Liver (tissue), 9 donors: ENCODE measurements around the gene DGKH. TPM values are rescaled to one million over a fixed set of nuclear protein-coding genes. Genes with fewer than 3 reads are reported as not detected.
"Not testable (repeated sequence)": the region's sequence is repeated elsewhere in the genome, so short reads cannot be mapped to it uniquely, and the experiment has no call there.

ENCODE experiments used
- DNase-seq: peaks from one replicate; pipeline ENCODE4 v3.0.0-alpha.2; 2017; ENCODE audit warnings: low spot score
- H3K27ac ChIP-seq, 2 donors: one replicate each; pipeline ENCODE4 v1.7.0; 2013; ENCODE audit warnings: inconsistent platforms in 2 of 2, low read length in 2 of 2, control low read depth in 1 of 2, low read depth in 1 of 2, mild to moderate bottlenecking in 1 of 2
- H3K27me3 ChIP-seq, 4 donors: one replicate each; pipeline versions ENCODE4 v1.6.1 to v1.7.0; 2013; ENCODE audit warnings: low read length in 3 of 4, inconsistent platforms in 1 of 4, mild to moderate bottlenecking in 1 of 4, moderate library complexity in 1 of 4; ENCODE audit not compliant: control insufficient read depth in 4 of 4, insufficient read depth in 4 of 4
- H3K36me3 ChIP-seq, 4 donors: one replicate each; pipeline versions ENCODE4 v1.6.1 to v1.7.0; 2013; ENCODE audit warnings: low read length in 3 of 4, mild to moderate bottlenecking in 3 of 4, low read depth in 1 of 4, moderate library complexity in 1 of 4; ENCODE audit not compliant: control insufficient read depth in 4 of 4, insufficient read depth in 3 of 4
- H3K4me1 ChIP-seq, 4 donors: one replicate each; pipeline versions ENCODE4 v1.6.1 to v1.7.0; 2013; ENCODE audit warnings: low read length in 3 of 4, mild to moderate bottlenecking in 3 of 4, moderate library complexity in 1 of 4; ENCODE audit not compliant: control insufficient read depth in 4 of 4, insufficient read depth in 4 of 4
- H3K4me3 ChIP-seq, 3 donors: one replicate each; pipeline versions ENCODE4 v1.6.1 to v1.7.0; 2013; ENCODE audit warnings: low read length in 3 of 3, control low read depth in 1 of 3, low read depth in 1 of 3, mild to moderate bottlenecking in 1 of 3
- H3K9ac ChIP-seq, 2 donors: one replicate each; pipeline ENCODE4 v1.7.0; 2013; ENCODE audit warnings: low read length in 2 of 2, mild to moderate bottlenecking in 2 of 2, moderate library complexity in 2 of 2, control low read depth in 1 of 2, low read depth in 1 of 2
- H3K9me3 ChIP-seq, 4 donors: one replicate each; pipeline versions ENCODE4 v1.6.1 to v1.7.0; 2013; ENCODE audit warnings: low read length in 3 of 4; ENCODE audit not compliant: control insufficient read depth in 4 of 4
- CTCF ChIP-seq: fragments of 150-350 bp; IDR thresholded peaks from 2 replicates; pipeline ENCODE4 v1.5.1; 2017; ENCODE audit warnings: improper control_type of control experiment, low read depth, low read length; ENCODE audit not compliant: missing input control
- EGR1 ChIP-seq, 2 donors: IDR thresholded peaks; 2 replicates each; pipeline ENCODE4 v1.6.1; 2016 to 2018; ENCODE audit warnings: antibody characterized with exemption in 2 of 2, low read depth in 2 of 2
- FOXA1 ChIP-seq: IDR thresholded peaks from 2 replicates; pipeline ENCODE4 v1.6.1; 2016; ENCODE audit warnings: antibody characterized with exemption
- FOXA2 ChIP-seq: IDR thresholded peaks from 2 replicates; pipeline ENCODE4 v1.6.1; 2016; ENCODE audit warnings: antibody characterized with exemption
- HNF4G ChIP-seq: IDR thresholded peaks from 2 replicates; pipeline ENCODE4 v1.6.1; 2016; ENCODE audit warnings: antibody characterized with exemption
- JUND ChIP-seq, 2 donors: IDR thresholded peaks; 2 replicates each; pipeline ENCODE4 v1.6.1; 2016; ENCODE audit warnings: antibody characterized with exemption in 2 of 2
- RXRA ChIP-seq, 2 donors: IDR thresholded peaks; 2 replicates each; pipeline ENCODE4 v1.6.1; 2017 to 2018; ENCODE audit warnings: antibody characterized with exemption in 2 of 2, mild to moderate bottlenecking in 1 of 2
- TAF1 ChIP-seq: conservative IDR thresholded peaks from 2 replicates; pipeline ENCODE4 v1.6.1; 2016; ENCODE audit warnings: antibody characterized with exemption, mild to moderate bottlenecking
- YY1 ChIP-seq: IDR thresholded peaks from 2 replicates; pipeline ENCODE4 v1.6.1; 2016; ENCODE audit warnings: antibody characterized with exemption, mild to moderate bottlenecking
- ZBTB33 ChIP-seq: IDR thresholded peaks from 2 replicates; pipeline ENCODE4 v1.6.1; 2016; ENCODE audit warnings: antibody characterized with exemption
- WGBS: extraction: QIAGEN DNeasy Blood & Tissue Kit; methylation state at CpG from one replicate; pipeline ENCODE4 v1.1.7; 2013; 5-methylcytosine and 5-hydroxymethylcytosine counted together
- polyA plus RNA-seq, 2 donors: library from polyadenylated mRNA; stranded (reverse) in 1 of 2; unstranded in 1 of 2; fragments of 200-250 nt in 1 of 2; fragments of >200 nt in 1 of 2; fragmentation: Nextera tagmentation in 1 of 2; extraction: Ambion mirVana in 1 of 2; gene quantifications; one replicate each; pipeline versions ENCODE4 v1.2.1 to v1.2.3, GENCODE V29; 2013 to 2015
- total RNA-seq, 2 donors: library from RNA; depleted of rRNA; stranded (reverse); fragments of >200 nt; gene quantifications; one replicate each; pipeline ENCODE4 v1.2.3, GENCODE V29; 2014
- TF ChIP-seq, protein P1 (sequence below): IDR thresholded peaks from 2 replicates; pipeline ENCODE4 v1.6.1; 2016; ENCODE audit warnings: antibody characterized with exemption, mild to moderate bottlenecking
- donor health status: healthy.
- donor health status: healthy.
- donor health status: healthy.
- donor health status: healthy.
- donor health status: healthy.

The DGKH gene
- total and polyA plus RNA-seq, 4 donors: 0.25 to 3.7 (median 0.97) TPM

DNA sequence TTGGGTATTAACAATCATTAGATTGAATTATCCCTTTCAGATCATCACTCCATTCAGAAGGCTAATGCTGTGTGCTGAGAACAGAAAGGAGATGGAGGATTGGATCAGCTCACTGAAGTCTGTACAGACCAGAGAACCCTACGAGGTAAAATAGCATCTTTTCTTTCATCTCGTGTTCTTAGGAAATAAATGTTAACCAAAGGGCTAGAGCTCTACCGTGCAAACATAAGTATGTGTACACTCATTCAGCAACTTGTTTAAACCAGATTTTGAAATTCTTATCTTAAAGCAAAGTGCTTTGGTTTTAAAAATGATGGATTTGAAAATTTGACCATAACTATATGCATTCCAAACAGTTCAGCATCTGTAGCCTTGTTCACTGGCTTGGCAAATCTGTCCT, 106.8 kb downstream of the DGKH start:
- H3K27me3 ChIP-seq: no peaks in the 10 kb centered on the region
- WGBS: 78% methylated on average over 3 of the region's 3 CpGs
- H3K9ac ChIP-seq: no peak overlapping the region
- peaks cover 0 to under 1% (median 0%) of the 10 kb centered on the region in 4 donors for H3K36me3 ChIP-seq
- H3K27ac ChIP-seq: no peak overlapping the region
- H3K9me3 ChIP-seq: no peaks in the 10 kb centered on the region
- no peak for DNase-seq
- TF ChIP-seq RXRA (IDR thresholded peaks at IDR 0.05): no peak
- no peak for TF ChIP-seq FOXA1
- TF ChIP-seq YY1: no peak
- no peak for TF ChIP-seq HNF4G
- TF ChIP-seq, protein P1, sequence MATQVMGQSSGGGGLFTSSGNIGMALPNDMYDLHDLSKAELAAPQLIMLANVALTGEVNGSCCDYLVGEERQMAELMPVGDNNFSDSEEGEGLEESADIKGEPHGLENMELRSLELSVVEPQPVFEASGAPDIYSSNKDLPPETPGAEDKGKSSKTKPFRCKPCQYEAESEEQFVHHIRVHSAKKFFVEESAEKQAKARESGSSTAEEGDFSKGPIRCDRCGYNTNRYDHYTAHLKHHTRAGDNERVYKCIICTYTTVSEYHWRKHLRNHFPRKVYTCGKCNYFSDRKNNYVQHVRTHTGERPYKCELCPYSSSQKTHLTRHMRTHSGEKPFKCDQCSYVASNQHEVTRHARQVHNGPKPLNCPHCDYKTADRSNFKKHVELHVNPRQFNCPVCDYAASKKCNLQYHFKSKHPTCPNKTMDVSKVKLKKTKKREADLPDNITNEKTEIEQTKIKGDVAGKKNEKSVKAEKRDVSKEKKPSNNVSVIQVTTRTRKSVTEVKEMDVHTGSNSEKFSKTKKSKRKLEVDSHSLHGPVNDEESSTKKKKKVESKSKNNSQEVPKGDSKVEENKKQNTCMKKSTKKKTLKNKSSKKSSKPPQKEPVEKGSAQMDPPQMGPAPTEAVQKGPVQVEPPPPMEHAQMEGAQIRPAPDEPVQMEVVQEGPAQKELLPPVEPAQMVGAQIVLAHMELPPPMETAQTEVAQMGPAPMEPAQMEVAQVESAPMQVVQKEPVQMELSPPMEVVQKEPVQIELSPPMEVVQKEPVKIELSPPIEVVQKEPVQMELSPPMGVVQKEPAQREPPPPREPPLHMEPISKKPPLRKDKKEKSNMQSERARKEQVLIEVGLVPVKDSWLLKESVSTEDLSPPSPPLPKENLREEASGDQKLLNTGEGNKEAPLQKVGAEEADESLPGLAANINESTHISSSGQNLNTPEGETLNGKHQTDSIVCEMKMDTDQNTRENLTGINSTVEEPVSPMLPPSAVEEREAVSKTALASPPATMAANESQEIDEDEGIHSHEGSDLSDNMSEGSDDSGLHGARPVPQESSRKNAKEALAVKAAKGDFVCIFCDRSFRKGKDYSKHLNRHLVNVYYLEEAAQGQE: no peak
- TF ChIP-seq JUND (IDR thresholded peaks at IDR 0.05): no peak
- no peak for TF ChIP-seq CTCF
- TF ChIP-seq EGR1 (IDR thresholded peaks at IDR 0.05; ENCODE audit: low read depth in 2 of 2): no peak
- TF ChIP-seq FOXA2: no peak
- TF ChIP-seq TAF1: no peak
- no peak for TF ChIP-seq ZBTB33
- no peak overlapping the region for H3K4me3 ChIP-seq
- H3K4me1 ChIP-seq: no peaks in the 10 kb centered on the region

DNA sequence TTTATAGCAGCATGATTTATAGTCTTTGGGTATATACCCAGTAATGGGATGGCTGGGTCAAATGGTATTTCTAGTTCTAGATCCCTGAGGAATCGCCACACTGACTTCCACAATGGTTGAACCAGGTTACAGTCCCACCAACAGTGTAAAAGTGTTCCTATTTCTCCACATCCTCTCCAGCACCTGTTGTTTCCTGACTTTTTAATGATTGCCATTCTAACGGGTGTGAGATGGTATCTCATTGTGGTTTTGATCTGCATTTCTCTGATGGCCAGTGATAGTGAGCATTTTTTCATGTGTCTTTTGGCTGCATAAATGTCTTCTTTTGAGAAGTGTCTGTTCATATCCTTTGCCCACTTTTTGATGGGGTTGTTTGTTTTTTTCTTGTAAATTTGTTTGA, 114.9 kb downstream of the DGKH start:
- not testable (repeated sequence) for H3K27me3 ChIP-seq, H3K9me3 ChIP-seq, H3K9ac ChIP-seq, DNase-seq, H3K4me1 ChIP-seq, H3K27ac ChIP-seq, H3K4me3 ChIP-seq, H3K36me3 ChIP-seq
- 83% methylated on average over 1 of the region's 2 CpGs for WGBS

- not testable (repeated sequence) for H3K9me3 ChIP-seq, H3K9ac ChIP-seq, H3K27ac ChIP-seq, H3K27me3 ChIP-seq, H3K4me3 ChIP-seq, DNase-seq, H3K4me1 ChIP-seq, H3K36me3 ChIP-seq
Observed at GRCh38 chr13:42163910-42164309, 115.5 kb downstream of the DGKH start.
